ENCODE data around the gene TPRG1. TPM values are rescaled to one million over a fixed set of nuclear protein-coding genes. Genes with fewer than 3 reads are reported as not detected.

The TPRG1 gene
- total RNA-seq, 1 donor from 2014 or later: 2.9 TPM

DNA sequence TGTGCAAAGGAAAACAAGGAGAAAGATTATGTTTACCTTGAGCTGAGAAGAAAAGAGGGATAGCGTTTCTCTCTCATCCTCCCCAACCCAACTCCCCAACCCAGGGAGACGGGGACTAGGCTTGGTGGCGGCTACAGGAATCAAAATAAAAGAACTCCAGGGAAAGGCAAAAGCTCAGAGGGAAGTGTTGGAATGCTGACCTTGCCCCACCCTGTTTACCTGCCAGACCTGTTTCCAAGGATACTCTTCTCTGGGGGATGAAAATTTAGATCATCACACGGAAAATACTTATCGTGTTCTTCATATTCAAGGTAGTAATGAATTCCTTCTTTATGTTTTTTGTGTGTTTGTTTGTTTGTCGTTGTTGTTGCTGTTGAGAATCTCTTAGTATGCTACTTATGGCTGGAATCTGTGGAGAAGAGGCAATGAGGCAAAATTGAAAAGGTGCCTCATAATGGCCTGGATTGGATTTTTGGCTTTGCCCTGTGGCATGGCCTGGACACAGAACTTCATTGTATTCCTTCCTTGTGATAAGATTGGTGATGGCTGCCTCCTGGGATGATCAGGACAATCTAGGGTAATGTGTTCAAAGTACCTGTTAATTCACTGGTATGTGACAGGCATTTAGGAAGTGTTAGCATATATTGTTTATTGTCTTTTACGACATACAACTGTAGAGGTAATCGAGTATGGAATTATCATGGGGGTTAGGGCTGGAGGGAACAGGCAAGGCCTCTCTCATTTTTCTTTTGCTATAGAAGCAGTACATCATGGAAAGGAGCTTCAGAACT lies 11.1 kb upstream of the TPRG1 start:
- intact Hi-C loops (cut with micrococcal nuclease): no loop called here

DNA sequence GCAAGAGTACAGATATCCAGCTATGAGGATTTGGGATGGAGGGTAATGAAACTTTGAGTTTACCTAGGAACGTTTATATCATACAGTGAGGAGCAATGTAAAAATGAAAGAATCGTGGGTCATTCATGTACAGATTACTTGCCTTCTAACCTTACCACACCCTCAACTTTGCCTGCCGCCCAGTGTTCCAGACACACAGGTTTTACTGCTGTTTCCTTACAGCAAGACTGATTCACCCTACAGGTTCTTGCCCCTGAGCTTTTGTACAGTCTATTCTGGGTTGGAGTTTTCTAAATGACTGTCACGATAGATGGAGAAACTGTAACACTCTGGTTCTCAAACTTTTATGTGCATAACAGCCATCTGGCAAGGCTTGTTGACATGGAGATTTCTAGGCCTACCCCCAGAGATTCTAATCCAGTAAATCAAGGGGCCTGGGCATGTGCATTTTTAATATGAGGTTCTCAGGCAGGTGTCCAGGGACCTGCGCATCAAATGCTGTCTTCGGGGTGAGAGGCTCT lies 6.6 kb upstream of the TPRG1 start:
- intact Hi-C loops (cut with micrococcal nuclease): no loop called here

DNA sequence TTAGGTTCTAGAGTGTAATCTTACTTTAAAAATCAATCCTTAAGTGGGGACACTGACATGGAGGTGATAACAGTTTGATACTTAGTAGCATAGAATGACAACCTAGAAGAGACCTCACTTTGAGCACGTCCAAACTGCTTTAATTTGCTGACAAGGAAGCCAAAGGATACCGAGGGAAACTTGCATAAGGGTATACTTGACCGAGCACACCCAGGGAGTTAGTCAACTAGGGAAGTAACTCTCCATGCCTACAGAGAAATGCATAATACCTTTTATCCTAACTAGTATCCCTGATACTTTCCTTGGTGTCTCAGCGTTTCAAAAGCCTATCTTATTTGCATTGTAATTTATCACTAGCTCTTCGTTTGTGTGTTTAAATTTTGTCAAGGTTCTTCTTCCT lies 5.5 kb upstream of the TPRG1 start:
- intact Hi-C loops (cut with micrococcal nuclease): no loop called here

DNA sequence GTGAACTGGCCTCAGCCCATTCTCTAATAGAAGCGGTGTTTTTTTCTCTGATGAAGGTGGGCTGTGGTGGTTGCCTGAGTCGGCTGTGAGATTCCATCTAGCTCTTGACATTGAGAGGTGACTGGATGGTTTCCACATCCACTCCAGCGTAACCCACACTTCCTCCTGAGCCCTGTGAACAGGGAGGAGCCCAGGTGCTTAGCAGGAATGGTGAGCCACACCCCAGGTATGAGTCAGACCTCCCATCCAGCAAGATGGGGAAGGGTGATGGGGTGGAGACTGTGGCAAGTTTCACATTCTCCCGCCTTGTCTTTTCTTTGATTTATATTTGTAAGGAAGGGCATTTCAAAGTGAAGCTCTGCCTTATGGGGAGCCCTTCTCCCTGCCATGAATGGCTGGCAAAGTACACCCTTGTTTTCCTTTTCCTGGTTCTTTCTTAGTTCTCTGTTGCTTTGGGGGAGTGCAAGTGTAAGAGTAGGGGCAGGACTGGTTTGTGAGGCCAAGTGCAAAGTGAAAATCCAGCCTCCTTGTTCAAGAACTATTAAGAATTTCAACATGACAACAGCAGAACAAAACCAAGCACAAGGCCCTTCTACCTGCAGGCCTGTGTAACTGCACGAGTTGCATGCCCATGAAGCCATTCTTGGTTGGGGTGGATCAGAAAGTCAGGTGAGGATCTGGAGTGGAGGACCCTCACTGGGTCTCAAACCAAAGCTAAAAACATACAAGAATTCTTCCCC lies 4.6 kb upstream of the TPRG1 start:
- intact Hi-C loops (cut with micrococcal nuclease): no loop called here

DNA sequence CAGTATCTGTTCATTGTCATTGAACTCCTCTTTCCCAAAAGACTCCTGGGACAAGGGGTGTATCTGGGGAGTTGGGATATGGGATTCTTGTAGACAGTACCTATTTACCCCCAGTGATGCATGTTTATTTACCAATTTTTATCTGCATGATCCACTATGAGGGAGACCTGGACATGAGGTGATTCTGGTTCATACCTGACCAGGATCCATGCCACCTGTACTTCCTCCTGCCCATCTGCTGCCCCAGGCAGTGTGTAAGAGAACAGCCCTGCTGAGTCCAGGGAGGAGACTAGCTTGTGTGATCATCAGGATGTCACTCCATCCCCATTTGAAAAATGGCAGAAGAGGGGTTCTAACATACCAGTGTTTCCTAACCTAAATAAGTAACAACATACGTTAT lies 3.1 kb upstream of the TPRG1 start:
- intact Hi-C loops (cut with micrococcal nuclease): no loop called here

DNA sequence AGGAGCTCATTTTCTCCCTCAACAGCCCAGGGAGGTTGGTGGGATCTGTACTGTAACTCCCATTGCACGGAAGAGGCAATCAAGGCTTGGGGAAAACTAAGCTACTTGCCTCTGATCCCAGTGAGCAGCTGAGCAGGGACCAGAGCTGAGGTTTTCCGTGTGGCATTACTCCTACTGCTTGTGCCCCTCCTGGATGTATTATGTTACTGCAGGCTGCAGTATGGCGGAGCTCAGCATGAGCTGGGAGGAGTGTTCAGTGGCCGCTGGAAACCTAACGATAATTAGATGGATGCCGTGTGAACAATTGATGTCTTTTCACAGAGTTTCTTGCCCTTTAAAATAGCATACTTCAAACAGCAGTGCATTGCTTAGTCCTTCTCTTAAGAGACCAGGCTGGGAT lies 2.0 kb upstream of the TPRG1 start:
- intact Hi-C loops (cut with micrococcal nuclease): no loop called here

DNA sequence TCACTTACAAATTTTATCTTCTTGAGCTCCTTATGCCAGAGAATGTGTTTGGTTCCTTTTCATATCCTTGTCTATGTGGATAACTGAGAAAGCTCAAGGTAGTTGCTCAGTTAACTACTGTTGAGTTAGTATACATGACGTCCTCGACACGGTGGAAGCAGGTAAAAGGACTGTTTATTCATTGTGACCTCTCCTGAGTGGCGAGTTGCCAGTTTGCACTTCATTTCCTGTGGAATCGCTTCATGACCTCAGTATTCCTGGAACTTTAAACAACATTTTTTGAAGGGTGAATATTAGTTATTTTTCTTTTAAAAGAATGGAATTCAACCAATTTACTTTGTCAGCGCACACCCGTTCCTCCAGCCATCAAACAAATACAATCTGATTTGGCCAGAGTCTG lies 1.2 kb upstream of the TPRG1 start:
- intact Hi-C loops (cut with micrococcal nuclease): no loop called here

DNA sequence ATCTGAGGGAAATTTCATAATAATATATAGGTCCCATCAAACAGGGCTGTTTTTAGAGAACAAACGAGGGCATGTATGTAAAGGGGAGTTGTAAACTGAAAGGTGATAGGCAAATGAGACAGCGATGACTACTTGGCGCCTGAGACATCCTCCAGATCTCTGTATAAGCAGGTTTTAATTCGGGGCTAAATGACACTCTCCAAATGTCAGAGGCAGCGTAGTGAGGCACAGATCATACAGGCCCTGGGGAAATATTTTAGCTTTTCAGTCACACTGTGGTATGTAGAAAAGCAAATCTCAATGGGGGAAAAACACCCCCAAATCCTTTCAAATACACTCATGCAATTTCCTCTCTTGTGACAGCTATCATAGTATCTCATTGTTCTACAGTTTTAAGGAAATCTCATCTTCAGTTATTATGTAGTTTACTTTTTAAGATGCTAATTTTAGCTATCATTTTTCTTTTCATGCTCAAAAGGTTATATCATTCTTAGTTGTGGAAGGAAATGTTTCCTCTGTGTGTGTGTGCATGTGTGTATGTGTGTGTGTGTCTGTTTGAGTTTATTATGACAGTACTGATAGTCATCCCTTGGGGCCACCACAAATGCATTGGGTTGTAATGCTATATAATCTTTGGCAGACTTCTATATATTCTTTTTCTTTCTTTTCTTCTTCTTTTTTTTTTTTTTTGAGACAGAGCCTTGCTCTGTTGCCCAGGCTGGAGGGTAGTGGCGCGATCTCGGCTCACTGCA lies 1.1 kb downstream of the TPRG1 start:
- intact Hi-C loops (cut with micrococcal nuclease): no loop called here

DNA sequence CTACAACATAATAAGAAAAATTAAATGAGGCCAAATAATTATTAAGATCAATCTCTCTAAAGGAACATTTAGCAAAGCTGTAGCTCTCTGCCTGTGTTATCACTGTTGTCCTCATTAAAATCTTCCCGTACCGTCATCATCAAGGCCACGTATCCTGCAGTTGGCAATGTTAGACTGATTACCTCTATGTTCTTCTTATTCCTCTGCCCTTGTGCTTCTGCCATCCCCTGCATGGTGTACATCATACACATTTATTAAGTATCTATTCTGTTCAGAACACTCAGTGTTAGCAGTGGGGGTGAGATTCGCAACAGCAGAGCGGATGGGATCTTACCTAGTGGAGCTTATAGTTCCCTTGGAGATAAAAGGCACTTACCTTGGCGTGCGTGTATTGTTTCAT lies 12.8 kb downstream of the TPRG1 start:
- intact Hi-C loops (cut with micrococcal nuclease): no loop called here

DNA sequence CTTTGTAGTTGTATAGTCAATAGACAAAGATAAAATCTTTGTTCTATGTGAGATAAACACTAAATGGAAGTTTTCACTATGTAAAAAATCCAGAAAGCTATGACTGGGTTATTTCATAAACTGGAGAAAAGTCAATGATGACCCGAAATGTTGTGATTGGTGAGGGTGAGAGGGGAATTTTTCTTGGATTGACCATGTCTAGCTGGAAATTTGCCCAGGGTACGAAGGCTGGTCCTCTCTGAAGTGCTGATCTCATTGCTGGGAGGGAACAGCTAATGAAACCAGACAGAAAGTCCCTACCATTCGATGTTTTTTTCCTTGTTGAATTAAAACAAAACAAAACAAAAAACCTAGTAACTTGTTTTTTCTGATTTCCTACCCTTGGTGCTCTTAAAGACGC lies 14.3 kb downstream of the TPRG1 start:
- intact Hi-C loops (cut with micrococcal nuclease): no loop called here

DNA sequence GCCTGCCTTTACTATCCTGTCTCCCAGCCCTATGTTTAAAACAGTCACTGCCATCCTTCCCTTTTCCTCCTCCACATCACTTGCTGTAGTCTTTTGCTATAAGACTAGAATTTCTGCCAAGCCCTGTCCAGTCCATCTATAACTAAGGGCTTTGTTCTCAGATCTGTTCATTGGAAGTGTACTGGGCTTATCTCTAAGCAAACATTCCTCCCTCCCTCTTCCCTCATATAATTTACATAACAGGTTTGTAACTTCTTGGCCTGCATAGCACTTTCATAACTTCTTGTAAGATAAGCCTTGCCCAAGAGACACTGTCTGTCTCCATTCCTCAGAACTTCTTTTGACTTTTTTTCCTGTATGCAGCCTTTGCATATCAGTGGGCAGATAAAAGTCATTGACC lies 16.7 kb downstream of the TPRG1 start:
- intact Hi-C loops (cut with micrococcal nuclease): no loop called here

DNA sequence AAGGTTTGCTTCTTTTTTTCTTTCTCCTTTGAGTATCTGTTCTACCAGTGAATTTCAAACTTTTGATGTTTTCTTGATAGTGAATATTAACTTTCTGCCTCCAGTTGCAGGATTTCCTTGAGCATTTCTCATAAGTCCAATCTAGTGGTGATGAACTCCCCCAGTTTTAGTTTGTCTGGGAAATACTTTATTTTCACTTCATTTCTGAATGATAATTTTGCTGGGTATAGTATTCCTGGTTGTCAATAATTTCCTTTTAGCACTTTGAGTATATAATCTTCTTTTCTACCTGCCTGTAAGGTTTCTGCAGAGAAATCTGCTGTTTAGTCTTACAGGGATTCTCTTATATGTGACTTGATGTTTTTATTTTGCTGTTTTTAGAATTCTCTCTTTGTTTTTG lies 21.0 kb downstream of the TPRG1 start:
- intact Hi-C loops (cut with micrococcal nuclease): no loop called here

DNA sequence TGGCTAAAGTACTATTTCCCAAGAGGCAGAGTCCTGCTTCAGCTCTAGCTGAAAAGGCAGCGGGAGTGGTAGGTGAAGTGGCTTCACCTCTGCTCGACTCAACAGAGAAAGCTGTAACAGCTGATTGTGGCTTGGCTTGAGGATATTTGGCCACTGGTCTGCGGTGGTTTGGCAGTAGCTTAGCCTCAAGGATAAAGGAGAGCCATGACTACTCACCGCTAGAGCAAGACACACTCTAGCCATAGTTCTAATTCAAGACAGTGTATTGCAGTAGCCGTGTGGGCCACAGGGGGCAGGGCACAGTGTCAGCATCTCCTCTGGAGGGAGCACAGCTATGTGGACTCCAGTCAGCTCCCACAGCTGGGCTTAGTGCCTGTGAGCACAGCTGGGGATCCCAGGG lies 23.5 kb downstream of the TPRG1 start:
- intact Hi-C loops (cut with micrococcal nuclease): no loop called here

DNA sequence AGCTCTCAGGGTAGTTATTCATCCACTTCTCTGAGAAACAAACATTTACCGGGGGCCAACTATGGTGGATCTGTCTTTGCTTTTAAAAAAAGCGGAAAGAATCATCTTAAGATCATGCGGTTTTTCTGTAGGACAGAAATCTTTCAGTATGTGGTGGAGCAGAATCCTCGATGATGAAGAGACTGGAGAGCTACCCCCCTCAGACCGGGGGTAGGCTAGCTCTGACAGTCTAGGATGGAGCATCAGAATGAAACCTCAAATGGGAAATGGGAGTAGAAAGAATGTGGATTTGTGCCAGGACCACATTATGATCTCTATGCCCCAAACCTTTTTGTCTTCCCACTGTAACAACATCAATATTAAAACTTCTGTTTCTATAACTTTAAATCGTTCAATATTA lies 30.3 kb downstream of the TPRG1 start:
- intact Hi-C loops (cut with micrococcal nuclease): no loop called here

DNA sequence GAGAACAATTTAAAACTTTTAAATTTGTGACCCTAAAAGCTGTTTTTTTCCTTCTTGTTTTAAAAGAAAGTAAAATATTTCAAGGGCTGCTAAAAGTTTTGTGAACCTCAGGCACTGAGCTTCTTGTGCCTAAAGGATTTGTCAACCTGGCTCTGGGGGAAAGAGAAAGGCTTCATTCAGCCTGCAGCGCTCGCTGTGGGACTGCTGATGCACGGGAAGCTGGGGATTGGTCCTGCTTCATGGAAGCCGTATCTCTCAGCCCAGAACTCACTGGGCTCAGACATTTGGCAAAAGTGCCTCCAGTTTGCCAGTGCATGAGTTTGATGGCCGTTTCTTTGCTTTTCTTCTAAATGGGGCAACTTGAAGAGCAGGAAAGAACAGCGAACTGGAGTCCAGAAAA lies 30.8 kb downstream of the TPRG1 start:
- intact Hi-C loops (cut with micrococcal nuclease): no loop called here

DNA sequence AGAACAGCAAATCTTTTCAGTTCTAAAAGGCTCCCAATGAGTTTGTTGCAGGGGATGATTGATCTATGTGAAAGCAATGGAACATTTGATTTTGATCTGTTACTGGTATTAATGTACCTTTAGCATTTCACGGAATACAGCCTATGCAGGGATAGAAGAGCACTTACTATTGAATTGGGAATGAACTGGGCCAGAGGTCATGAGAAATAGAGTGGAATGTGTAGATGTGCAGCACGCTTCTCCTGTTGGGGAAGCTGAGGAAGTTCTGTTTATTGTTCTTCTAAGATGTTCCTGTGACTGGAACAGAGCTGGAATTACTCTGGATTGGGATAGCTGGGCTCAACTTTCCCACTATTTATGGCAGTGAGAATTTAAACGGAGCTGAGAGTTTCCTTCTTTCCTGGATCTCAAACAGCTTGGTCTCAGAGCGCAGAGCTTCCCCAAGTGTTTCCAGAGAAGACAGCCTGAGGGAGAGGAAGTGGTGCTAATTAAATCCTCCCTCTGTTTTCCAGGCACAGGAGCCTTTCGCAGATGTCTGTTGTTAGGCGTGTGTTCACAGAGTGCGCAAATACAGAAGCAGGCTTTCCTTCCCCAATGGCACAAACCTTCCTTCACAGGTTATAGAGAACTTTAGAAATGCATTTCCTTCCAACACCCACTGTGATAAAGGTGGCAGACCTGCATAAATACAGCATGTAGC lies 32.5 kb downstream of the TPRG1 start:
- intact Hi-C loops (cut with micrococcal nuclease): no loop called here

DNA sequence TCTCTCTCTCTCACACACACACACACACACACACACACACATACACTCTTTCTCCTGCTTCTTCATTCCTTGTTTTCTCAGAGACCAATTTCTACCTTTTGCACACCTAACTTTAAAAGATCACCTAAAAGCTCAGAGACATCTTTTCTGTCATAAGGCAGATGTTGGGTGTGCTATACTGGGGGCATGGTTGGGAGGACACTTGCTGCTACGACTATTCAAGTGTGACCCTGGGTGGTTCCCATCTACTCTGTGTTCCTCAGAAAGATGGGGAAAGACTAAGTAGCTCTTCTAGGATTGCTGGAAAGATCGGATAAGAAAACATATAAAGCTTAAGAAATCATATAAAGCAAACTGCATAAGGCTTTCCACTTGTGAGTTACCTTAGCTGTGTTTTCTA lies 33.2 kb downstream of the TPRG1 start:
- intact Hi-C loops (cut with micrococcal nuclease): no loop called here

DNA sequence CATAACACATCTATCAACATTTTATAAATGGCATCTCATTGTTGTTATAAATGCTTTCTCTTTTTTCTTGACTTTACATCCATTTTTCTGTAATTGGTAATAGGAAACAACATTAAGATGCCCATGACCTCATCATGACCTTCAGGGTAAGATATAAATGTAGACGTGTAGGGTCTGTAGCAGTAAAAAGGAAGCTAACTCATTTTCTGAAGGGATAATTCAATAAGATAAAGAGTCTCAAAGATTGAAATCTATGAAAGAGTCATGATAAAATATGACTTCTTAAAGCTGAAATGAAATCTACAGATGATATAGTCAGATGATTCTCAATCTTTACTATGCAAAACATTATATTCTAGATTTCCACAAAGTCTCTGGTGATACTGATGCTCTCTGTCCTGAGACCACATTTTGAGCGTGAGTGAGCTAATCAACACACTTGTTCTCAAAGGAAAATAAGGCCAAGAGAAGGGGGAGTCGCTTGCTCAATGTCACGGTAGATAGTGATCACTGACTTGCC lies 38.5 kb downstream of the TPRG1 start:
- intact Hi-C loops (cut with micrococcal nuclease): no loop called here

DNA sequence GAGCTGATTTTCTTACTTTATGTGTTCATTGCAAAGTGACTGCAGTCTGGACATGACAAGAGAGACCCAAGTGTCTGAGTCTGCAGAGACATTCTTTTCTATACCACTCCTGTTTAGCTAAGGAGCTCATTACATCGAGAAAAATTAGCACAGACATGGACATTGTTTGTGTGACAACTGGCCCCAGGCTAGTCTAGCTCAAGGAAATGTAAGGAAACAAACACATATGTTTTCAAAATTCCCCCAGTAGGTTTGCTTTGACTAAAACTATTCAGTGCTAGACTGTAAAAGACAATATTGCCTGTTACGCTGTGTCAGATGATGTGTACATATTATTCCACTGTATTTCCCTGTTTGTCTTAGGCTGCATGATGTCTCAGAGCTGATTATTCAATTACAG lies 40.9 kb downstream of the TPRG1 start:
- intact Hi-C loops (cut with micrococcal nuclease): no loop called here

DNA sequence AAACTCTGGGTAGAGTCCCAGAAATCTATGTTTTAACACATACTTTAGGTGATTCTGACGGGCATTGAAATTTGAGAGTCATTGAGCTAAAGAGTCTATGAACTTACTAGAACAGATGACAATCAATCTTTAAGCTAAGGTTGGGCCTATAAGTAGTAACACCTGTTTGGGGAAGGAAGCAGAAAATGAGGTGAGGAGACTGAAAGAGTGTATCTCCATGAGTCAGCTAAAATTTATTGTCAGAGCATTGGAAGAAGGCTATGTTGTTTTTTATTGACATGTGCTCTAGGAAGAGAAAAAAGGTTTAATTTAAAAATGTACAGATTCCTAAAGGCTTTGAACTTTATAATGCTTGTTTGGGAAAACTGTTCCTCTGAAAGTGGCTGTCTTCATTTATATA lies 42.9 kb downstream of the TPRG1 start:
- intact Hi-C loops (cut with micrococcal nuclease): no loop called here

DNA sequence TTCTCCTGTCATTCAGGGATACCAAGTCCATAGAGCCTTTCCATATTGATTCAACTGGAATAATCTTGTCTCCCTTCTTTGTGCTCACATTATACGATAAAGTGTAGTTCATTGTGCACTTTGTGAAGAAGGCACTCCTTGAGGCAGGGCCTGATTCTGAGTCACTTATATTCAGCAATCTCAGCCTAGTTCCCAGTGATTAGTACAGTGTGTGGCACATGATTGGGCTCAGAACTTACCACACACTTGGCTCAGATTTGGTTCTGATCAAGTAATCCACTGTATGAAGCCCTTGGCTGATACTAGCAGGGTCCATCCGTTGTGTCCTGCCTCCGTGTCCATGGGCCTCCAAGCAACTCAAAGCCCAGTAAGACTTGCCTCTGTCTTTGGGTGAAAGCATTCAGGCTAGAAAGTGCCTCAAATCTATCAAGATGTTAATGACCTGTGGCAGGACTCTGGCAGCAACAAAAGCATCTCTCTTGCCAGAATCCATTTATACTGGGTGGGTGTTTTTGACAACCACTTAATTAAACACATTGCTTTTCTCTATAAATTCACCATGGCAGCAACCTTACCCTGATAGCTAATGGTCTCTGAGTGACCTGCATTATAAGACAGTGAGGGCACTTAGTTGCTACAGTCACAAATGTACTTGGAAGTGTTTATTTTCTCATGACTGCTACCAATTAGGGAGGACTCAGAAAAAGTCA lies 51.3 kb downstream of the TPRG1 start:
- intact Hi-C loops (cut with micrococcal nuclease): no loop called here
